ENCODE measurements around the gene ODF2. TPM values are rescaled to one million over a fixed set of nuclear protein-coding genes. Genes with fewer than 3 reads are reported as not detected.

The ODF2 gene
- total and polyA plus RNA-seq, 2 of the 8 experiments (the other 6 are each of a cell fraction or from before 2014, with no cell fraction given): 5.6 to 17.9 TPM

DNA sequence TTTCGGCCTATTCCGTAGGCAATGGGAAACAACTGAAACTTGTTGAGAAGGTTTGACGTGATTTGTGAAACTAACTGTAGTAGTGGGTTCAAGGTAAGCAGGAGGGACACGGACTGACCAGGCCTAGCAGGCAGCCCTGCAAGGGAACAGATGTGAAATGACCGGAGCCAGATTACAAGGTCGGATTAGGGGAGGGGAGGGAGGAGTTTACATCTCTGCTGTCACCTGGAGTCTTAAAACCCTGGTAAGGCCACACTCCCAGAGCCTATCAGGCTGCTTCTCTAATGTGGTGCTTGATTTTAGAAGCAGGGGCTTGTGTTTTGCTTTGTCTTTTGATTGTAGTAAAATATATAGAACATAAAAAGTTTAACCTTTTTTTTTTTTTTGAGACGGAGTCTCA, 93.1 kb downstream of the ODF2 start:
- H3K27me3 ChIP-seq (replicated peaks in 1 of 4; ENCODE audit: control insufficient read depth in 3 of 4, extremely low read depth in 1 of 4, insufficient read depth in 3 of 4, low read length in 3 of 4): peaks cover 0 to 3% (median 0%) of the 10 kb centered on the region in 4 experiments; a peak in 3 of 7 replicates
- H3K23ac ChIP-seq (ENCODE audit: insufficient read length): no peak overlapping the region
- H3K56ac ChIP-seq (replicated peaks; ENCODE audit: insufficient read length, low read depth, low read length): no peak overlapping the region
- no peak overlapping the region for H3K4ac ChIP-seq (replicated peaks; ENCODE audit: insufficient read length, low read depth, low read length)
- no peak overlapping the region for H2AK5ac ChIP-seq (ENCODE audit: low read depth, low read length)
- H4K20me1 ChIP-seq (replicated peaks in 1 of 2; ENCODE audit: control insufficient read depth in 1 of 2, insufficient read depth in 2 of 2, low read length in 2 of 2): peaks cover 0 to 2% of the 10 kb centered on the region in 2 experiments
- H3K18ac ChIP-seq (ENCODE audit: extremely low read depth, low read length): no peak overlapping the region
- no peak overlapping the region for H4K5ac ChIP-seq (ENCODE audit: insufficient read length, low read depth, low read length)
- H3K23me2 ChIP-seq (ENCODE audit: low read depth, low read length): peaks cover 5% of the 10 kb centered on the region
- no peak overlapping the region for H3K4me2 ChIP-seq (ENCODE audit: insufficient read depth in 1 of 2, low read depth in 2 of 2, low read length in 2 of 2)
- ChIA-PET POLR2A (ENCODE audit: partially characterized antibody) (interaction anchor here (1.0 kb wide), 1 partner anchor 10 kb away, joined by 3 read pairs; no protein-coding TSS in a partner anchor), CTCF (ENCODE audit: partially characterized antibody) (no interaction called here)
- no peak overlapping the region for H2BK15ac ChIP-seq (ENCODE audit: low read length)
- no peak overlapping the region for H2AFZ ChIP-seq (ENCODE audit: low read length)
- no peaks in the 10 kb centered on the region for H3K36me3 ChIP-seq (ENCODE audit: control insufficient read depth in 2 of 4, insufficient read depth in 4 of 4, low read length in 3 of 4)
- H3K27ac ChIP-seq (ENCODE audit: low read depth, low read length): no peak overlapping the region
- H2BK5ac ChIP-seq (ENCODE audit: low read depth, low read length): no peak overlapping the region
- H3K4me3 ChIP-seq (ENCODE audit: extremely low read depth in 1 of 4, insufficient read depth in 2 of 4, low read depth in 3 of 4, low read length in 4 of 4): no peak overlapping the region
- no peak overlapping the region for H3K9ac ChIP-seq (replicated peaks in 1 of 4; ENCODE audit: extremely low read depth in 1 of 4, low read depth in 3 of 4, low read length in 3 of 4)
- no peak overlapping the region for H2BK12ac ChIP-seq (ENCODE audit: low read depth, low read length)
- DNase-seq (ENCODE audit: low read depth in 1 of 2, low spot score in 2 of 2) (no peak), FAIRE-seq (no peak)
- H3K9me3 ChIP-seq (ENCODE audit: insufficient read depth in 2 of 2, low read depth in 1 of 2, low read length in 1 of 2): no peaks in the 10 kb centered on the region
- TF ChIP-seq JUN (IDR thresholded peaks at IDR 0.05; ENCODE audit: low read depth, low read length) (no peak), KDM5A (IDR thresholded peaks at IDR 0.05; ENCODE audit: low read length) (no peak), TEAD4 (IDR thresholded peaks at IDR 0.05; ENCODE audit: low read depth, low read length) (no peak), HDAC6 (IDR thresholded peaks at IDR 0.05; ENCODE audit: low read depth, low read length) (no peak), EP300 (IDR thresholded peaks at IDR 0.05; ENCODE audit: borderline replicate concordance in 1 of 2, low read depth in 2 of 2, low read length in 2 of 2) (no peak)
- TF ChIP-seq, protein P1, sequence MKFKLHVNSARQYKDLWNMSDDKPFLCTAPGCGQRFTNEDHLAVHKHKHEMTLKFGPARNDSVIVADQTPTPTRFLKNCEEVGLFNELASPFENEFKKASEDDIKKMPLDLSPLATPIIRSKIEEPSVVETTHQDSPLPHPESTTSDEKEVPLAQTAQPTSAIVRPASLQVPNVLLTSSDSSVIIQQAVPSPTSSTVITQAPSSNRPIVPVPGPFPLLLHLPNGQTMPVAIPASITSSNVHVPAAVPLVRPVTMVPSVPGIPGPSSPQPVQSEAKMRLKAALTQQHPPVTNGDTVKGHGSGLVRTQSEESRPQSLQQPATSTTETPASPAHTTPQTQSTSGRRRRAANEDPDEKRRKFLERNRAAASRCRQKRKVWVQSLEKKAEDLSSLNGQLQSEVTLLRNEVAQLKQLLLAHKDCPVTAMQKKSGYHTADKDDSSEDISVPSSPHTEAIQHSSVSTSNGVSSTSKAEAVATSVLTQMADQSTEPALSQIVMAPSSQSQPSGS (IDR thresholded peaks at IDR 0.05; ENCODE audit: low read length): no peak
- H3K4me1 ChIP-seq (replicated peaks in 1 of 4; ENCODE audit: control insufficient read depth in 3 of 4, insufficient read depth in 4 of 4, low read length in 3 of 4): peaks cover 3 to 6% (median 4%) of the 10 kb centered on the region in 4 experiments
- H3K14ac ChIP-seq (ENCODE audit: insufficient read length): no peak overlapping the region
- WGBS, 2 experiments (ENCODE audit: extremely low coverage in 1 of 2, insufficient coverage in 1 of 2, insufficient read length in 1 of 2, insufficient replicate concordance in 2 of 2, low coverage in 1 of 2, low lambda C conversion rate in 2 of 2, missing lambda C conversion rate in 1 of 2): 89% methylated on average over 7 of the region's 7 CpGs; no CpG with 5 or more reads in 1 of the 2 experiments
- no peaks in the 10 kb centered on the region for H3K79me1 ChIP-seq (ENCODE audit: low read depth, low read length)
- no peak overlapping the region for H2BK20ac ChIP-seq (ENCODE audit: low read length)
- H4K91ac ChIP-seq (replicated peaks; ENCODE audit: insufficient read length, low read length): no peak overlapping the region
- no peak overlapping the region for H2BK120ac ChIP-seq (replicated peaks; ENCODE audit: low read depth, low read length)
- no peak overlapping the region for H4K8ac ChIP-seq (ENCODE audit: extremely low read depth, insufficient read depth, low read length)
- peaks cover 0 to 9% of the 10 kb centered on the region in 2 experiments; a peak in 2 of 4 replicates for H3K79me2 ChIP-seq (ENCODE audit: control insufficient read depth in 1 of 2, insufficient read depth in 2 of 2, low read length in 2 of 2)

All from H1 (cell line).